K562 (cell line): Measurements from ENCODE around the gene CCDC27.

Experiments used
- BMI1 ChIP-seq: fragments of 150-350 bp; IDR thresholded peaks from 2 replicates; pipeline ENCODE4 v1.6.1; 2014; ENCODE audit warnings: low read length
- ESRRA ChIP-seq: fragments of 450-650 bp; IDR thresholded peaks from 2 replicates; pipeline ENCODE4 v1.6.1; 2014; ENCODE audit warnings: low read depth, mild to moderate bottlenecking, moderate library complexity, borderline replicate concordance
- EZH2 ChIP-seq: IDR thresholded peaks from 2 replicates; pipeline ENCODE4 v1.6.1; 2012; ENCODE audit warnings: low read depth, mild to moderate bottlenecking, inconsistent platforms, low read length, borderline replicate concordance
- FOXJ3 ChIP-seq: sonication (generic); formaldehyde crosslinking; IDR thresholded peaks from 2 replicates; pipeline ENCODE4 v1.4.0; 2020; ENCODE audit warnings: mild to moderate bottlenecking, missing genetic modification reagents
- JUND ChIP-seq, 2 experiments: IDR thresholded peaks; 2 replicates in 1 of 2; 3 replicates in 1 of 2; pipeline ENCODE4 v1.6.1; 2011; ENCODE audit warnings: borderline replicate concordance in 2 of 2, low read depth in 2 of 2, low read length in 2 of 2, improper control_type of control experiment in 1 of 2, missing biosample characterization in 1 of 2, missing genetic modification characterization in 1 of 2, missing genetic modification reagents in 1 of 2
- MAFK ChIP-seq: IDR thresholded peaks from 2 replicates; pipeline ENCODE4 v1.6.1; 2011; ENCODE audit warnings: low read length, improper control_type of control experiment
- POLR2AphosphoS5 ChIP-seq: IDR thresholded peaks from 2 replicates; pipeline ENCODE4 v1.6.1; 2011; ENCODE audit warnings: mild to moderate bottlenecking, low read depth, low read length, moderate library complexity; ENCODE audit not compliant: control insufficient read depth, insufficient read depth
- ZBTB43 ChIP-seq: sonication (generic); formaldehyde crosslinking; IDR thresholded peaks from 2 replicates; pipeline ENCODE4 v1.8.0; 2023; ENCODE audit warnings: mild to moderate bottlenecking, missing genetic modification reagents
- ZSCAN29 ChIP-seq: fragments of 450-650 bp; IDR thresholded peaks from 2 replicates; pipeline ENCODE4 v1.6.1; 2017
- TF ChIP-seq, protein P1 (sequence below): fragments of 250-450 bp; sonication (Bioruptor Pico); IDR thresholded peaks from 2 replicates; pipeline ENCODE4 v1.5.0; 2021
- TF ChIP-seq, protein P2 (sequence below): fragments of 450-650 bp; IDR thresholded peaks from 2 replicates; pipeline ENCODE4 v1.6.1; 2017; ENCODE audit warnings: antibody characterized with exemption, mild to moderate bottlenecking
- TF ChIP-seq, protein P3 (sequence below), 3 experiments: IDR thresholded peaks in 2 of 3; conservative IDR thresholded peaks in 1 of 3; 2 replicates each; pipeline ENCODE4 v1.5.1; 2011 to 2012; ENCODE audit warnings: low read length in 3 of 3, mild to moderate bottlenecking in 3 of 3, control low read depth in 2 of 3, improper control_type of control experiment in 1 of 3, inconsistent platforms in 1 of 3, low read depth in 1 of 3, mixed read lengths in 1 of 3, moderate library complexity in 1 of 3; ENCODE audit not compliant: insufficient read depth in 2 of 3
- TF ChIP-seq, protein P4 (sequence below): fragments of 450-650 bp; IDR thresholded peaks from 2 replicates; pipeline ENCODE4 v1.6.1; 2016; ENCODE audit warnings: antibody characterized with exemption

- TF ChIP-seq, protein P1, sequence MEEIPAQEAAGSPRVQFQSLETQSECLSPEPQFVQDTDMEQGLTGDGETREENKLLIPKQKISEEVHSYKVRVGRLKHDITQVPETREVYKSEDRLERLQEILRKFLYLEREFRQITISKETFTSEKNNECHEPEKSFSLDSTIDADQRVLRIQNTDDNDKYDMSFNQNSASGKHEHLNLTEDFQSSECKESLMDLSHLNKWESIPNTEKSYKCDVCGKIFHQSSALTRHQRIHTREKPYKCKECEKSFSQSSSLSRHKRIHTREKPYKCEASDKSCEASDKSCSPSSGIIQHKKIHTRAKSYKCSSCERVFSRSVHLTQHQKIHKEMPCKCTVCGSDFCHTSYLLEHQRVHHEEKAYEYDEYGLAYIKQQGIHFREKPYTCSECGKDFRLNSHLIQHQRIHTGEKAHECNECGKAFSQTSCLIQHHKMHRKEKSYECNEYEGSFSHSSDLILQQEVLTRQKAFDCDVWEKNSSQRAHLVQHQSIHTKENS: no peak
- TF ChIP-seq, protein P2, sequence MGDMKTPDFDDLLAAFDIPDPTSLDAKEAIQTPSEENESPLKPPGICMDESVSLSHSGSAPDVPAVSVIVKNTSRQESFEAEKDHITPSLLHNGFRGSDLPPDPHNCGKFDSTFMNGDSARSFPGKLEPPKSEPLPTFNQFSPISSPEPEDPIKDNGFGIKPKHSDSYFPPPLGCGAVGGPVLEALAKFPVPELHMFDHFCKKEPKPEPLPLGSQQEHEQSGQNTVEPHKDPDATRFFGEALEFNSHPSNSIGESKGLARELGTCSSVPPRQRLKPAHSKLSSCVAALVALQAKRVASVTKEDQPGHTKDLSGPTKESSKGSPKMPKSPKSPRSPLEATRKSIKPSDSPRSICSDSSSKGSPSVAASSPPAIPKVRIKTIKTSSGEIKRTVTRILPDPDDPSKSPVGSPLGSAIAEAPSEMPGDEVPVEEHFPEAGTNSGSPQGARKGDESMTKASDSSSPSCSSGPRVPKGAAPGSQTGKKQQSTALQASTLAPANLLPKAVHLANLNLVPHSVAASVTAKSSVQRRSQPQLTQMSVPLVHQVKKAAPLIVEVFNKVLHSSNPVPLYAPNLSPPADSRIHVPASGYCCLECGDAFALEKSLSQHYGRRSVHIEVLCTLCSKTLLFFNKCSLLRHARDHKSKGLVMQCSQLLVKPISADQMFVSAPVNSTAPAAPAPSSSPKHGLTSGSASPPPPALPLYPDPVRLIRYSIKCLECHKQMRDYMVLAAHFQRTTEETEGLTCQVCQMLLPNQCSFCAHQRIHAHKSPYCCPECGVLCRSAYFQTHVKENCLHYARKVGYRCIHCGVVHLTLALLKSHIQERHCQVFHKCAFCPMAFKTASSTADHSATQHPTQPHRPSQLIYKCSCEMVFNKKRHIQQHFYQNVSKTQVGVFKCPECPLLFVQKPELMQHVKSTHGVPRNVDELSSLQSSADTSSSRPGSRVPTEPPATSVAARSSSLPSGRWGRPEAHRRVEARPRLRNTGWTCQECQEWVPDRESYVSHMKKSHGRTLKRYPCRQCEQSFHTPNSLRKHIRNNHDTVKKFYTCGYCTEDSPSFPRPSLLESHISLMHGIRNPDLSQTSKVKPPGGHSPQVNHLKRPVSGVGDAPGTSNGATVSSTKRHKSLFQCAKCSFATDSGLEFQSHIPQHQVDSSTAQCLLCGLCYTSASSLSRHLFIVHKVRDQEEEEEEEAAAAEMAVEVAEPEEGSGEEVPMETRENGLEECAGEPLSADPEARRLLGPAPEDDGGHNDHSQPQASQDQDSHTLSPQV: no peak
- TF ChIP-seq, protein P3, sequence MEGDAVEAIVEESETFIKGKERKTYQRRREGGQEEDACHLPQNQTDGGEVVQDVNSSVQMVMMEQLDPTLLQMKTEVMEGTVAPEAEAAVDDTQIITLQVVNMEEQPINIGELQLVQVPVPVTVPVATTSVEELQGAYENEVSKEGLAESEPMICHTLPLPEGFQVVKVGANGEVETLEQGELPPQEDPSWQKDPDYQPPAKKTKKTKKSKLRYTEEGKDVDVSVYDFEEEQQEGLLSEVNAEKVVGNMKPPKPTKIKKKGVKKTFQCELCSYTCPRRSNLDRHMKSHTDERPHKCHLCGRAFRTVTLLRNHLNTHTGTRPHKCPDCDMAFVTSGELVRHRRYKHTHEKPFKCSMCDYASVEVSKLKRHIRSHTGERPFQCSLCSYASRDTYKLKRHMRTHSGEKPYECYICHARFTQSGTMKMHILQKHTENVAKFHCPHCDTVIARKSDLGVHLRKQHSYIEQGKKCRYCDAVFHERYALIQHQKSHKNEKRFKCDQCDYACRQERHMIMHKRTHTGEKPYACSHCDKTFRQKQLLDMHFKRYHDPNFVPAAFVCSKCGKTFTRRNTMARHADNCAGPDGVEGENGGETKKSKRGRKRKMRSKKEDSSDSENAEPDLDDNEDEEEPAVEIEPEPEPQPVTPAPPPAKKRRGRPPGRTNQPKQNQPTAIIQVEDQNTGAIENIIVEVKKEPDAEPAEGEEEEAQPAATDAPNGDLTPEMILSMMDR (IDR thresholded peaks at IDR 0.05 in 2 of 3, conservative IDR thresholded peaks at IDR 0.05 in 1 of 3; ENCODE audit: insufficient read depth in 2 of 3, low read depth in 1 of 3, low read length in 3 of 3): no peak
- TF ChIP-seq EZH2 (no peak), ESRRA (no peak), POLR2AphosphoS5 (no peak), ZSCAN29 (no peak), BMI1 (no peak), JUND (IDR thresholded peaks at IDR 0.05; ENCODE audit: borderline replicate concordance, low read depth, low read length) (no peak), JUND (tag; IDR thresholded peaks at IDR 0.05; ENCODE audit: borderline replicate concordance, low read depth, low read length) (no peak), ZBTB43 (CRISPR knock-in tag) (no peak), MAFK (no peak), FOXJ3 (CRISPR knock-in tag) (no peak)
- TF ChIP-seq, protein P4, sequence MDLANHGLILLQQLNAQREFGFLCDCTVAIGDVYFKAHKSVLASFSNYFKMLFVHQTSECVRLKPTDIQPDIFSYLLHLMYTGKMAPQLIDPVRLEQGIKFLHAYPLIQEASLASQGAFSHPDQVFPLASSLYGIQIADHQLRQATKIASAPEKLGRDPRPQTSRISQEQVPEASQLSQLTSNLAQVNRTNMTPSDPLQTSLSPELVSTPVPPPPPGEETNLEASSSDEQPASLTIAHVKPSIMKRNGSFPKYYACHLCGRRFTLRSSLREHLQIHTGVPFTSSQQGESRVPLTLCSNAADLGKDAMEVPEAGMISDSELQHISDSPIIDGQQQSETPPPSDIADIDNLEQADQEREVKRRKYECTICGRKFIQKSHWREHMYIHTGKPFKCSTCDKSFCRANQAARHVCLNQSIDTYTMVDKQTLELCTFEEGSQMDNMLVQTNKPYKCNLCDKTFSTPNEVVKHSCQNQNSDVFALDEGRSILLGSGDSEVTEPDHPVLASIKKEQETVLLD: no peak
Measured at GRCh38 chr1:3768811-3769390, 16.7 kb downstream of the CCDC27 start.
